Omental fat pad (tissue), 4 donors: ENCODE results near the gene SACM1L. TPM values are rescaled to one million over a fixed set of nuclear protein-coding genes. Genes with fewer than 3 reads are reported as not detected.

ENCODE experiments used
- ATAC-seq: fragments of 150-250 bp; one replicate; pipeline ENCODE4 v1.9.1; 2016; ENCODE audit warnings: mild to moderate bottlenecking, moderate library complexity; ENCODE audit not compliant: low FRiP score
- DNase-seq: peaks from one replicate; pipeline ENCODE4 v3.0.0-alpha.2; 2019; ENCODE audit warnings: low spot score
- total RNA-seq, 4 donors: library from RNA; depleted of rRNA; stranded (reverse); fragments of >200 nt; gene quantifications; one replicate each; pipeline ENCODE4 v1.1.0, GENCODE V29; 2016
- TF ChIP-seq, protein P1 (sequence below), 3 donors: fragments of 450-650 bp; IDR thresholded peaks; one replicate each; pipeline ENCODE4 v1.5.1; 2016 to 2017; ENCODE audit warnings: antibody characterized with exemption in 3 of 3, mild to moderate bottlenecking in 3 of 3, moderate library complexity in 2 of 3

SACM1L gene
- total RNA-seq, 4 donors from 2014 or later = 36.9 to 63.4 (median 49.5) TPM

DNA sequence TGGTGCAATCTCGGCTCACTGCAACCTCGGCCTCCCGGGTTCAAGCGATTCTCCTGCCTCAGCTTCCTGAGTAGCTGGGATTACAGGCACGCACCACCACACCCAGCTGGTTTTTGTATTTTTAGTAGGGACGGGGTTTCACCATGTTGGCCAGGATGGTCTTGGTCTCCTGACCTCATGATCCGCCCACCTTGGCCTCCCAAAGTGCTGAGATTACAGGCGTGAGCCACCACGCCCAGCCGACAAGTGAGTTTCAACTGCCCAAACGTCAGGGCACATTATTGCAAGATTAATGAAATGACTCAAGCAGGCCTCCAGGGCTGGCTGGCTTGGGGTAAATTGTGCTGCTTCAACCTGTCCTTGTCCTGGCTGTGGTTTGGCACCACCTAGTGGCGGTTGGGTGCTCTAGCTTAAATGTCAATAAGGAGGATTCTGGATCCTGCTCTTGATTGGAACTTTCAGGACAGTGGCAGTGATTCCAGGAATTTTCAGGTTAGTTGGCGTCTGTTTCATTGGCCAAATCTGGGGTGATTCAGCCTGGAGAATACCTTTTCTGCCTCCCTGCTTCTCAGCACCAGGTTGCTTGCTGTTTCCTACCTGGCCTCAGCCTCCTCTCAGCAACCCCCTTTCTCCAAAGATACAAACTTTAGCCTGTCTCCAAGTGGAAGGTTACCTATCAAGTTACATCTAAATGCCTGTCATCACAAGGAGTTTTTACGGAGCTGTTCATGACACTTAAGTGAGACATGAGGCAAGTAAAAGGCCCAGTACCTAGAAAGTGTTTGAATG is 32.4 kb upstream of the SACM1L start:
- ATAC-seq (peak; percentile 92), DNase-seq (peak; percentile 82)
- TF ChIP-seq, protein P1, sequence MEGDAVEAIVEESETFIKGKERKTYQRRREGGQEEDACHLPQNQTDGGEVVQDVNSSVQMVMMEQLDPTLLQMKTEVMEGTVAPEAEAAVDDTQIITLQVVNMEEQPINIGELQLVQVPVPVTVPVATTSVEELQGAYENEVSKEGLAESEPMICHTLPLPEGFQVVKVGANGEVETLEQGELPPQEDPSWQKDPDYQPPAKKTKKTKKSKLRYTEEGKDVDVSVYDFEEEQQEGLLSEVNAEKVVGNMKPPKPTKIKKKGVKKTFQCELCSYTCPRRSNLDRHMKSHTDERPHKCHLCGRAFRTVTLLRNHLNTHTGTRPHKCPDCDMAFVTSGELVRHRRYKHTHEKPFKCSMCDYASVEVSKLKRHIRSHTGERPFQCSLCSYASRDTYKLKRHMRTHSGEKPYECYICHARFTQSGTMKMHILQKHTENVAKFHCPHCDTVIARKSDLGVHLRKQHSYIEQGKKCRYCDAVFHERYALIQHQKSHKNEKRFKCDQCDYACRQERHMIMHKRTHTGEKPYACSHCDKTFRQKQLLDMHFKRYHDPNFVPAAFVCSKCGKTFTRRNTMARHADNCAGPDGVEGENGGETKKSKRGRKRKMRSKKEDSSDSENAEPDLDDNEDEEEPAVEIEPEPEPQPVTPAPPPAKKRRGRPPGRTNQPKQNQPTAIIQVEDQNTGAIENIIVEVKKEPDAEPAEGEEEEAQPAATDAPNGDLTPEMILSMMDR (IDR thresholded peaks at IDR 0.05) = peak in 2 of 3 donors; percentile 63 to 83

DNA sequence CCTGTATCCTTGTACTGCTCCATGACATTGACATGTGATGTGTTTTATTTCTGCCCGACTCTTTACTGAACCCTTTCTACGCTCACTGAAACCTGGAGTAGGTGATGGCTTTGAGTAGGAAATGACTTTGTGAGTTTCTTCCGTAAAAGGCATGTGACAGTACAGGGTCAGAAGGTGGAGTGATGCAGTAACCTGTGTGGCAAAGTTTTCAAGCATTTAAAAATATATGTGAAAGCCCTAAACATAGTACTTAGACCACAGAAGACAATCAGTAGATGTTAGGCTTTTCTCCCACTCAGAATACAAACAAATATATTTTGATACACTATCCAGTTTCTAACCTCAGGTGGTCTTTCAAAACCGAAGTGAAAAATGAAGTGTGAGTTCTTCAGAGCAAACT is 31.3 kb upstream of the SACM1L start:
- TF ChIP-seq, protein P1 (IDR thresholded peaks at IDR 0.05) = no peak
- DNase-seq = no peak
- ATAC-seq = no peak

DNA sequence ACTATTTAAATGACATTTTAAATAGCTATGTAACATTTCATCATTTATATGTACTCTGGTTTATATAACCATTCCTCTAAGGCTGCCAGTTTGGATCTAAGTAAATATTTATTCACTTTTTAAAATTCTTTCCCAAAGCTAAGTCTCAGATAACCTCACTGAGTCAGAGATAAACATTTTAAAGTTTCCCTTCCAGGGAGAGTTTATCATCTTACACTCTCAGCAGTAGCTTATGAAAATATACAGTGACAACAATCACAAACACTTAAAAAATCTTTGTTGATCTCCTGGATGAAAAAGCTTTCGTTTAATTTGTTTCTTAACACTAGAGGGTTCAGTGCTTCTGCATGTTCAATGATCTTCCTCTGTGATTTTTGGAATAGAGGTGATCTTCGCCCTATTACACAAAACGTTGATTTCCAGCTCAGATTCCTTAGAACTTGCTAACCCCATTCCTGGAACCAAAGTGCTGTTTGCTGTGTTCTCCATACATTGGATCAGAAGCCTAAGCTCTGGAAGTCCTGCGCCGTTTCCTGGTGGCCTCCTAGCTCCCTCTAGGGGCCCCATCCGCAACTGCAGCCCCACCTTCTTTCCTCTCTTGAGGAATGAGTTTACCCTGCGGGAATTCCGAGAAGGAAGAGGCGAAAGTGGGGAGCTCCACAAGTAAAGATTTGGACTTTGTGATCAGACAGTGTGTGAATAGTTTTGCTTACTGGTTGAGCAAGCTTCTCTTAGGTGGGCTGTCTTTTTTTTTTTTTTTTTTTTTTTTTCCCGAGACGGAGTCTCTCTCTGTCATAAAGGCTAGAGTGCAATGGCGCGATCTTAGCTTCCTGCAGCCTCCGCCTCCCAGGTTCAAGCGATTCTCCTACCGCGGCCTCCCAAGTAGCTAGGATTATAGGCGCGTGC is 29.3 kb upstream of the SACM1L start:
- DNase-seq (no peak), ATAC-seq (peak; percentile 57)
- TF ChIP-seq, protein P1 (IDR thresholded peaks at IDR 0.05) = peak in 1 of 3 donors; percentile 32

DNA sequence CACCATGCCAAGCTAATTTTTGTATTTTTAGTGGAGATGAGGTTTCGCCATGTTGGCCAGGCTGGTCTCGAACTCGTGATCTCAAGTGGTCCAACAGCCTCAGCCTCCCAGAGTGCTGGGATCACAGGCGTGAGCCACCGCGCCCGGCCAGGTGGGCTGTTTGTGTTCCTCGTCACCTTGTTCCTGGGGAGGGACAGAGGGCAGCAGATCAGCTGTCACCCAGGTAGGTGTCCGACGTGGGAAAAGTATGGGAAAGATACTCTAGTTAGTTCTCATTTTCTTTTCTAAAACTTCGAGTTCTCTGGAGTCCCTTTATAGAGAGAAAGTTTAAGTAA is 28.7 kb upstream of the SACM1L start:
- ATAC-seq (no peak), DNase-seq (no peak)
- TF ChIP-seq, protein P1 (IDR thresholded peaks at IDR 0.05) = no peak

DNA sequence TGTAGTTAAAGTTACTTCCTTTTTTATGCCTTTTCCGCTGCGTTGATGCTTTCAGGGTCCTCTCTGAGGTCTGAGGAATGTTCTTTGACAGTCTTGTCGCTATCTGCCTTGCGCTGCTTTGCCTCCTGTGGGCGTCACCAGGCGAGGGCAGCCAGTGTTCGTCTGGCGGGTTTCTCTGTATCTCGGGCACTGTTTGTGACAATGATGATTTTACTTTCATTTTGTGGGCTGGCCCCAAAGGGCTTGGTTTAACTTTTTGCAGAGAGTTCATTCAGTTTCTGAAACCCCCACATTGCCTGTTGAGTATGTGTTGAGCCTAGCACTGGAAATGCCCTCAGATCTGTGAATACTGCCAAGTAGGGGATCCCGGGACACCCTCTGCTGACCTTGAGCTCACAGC is 24.6 kb upstream of the SACM1L start:
- DNase-seq = no peak
- TF ChIP-seq, protein P1 (IDR thresholded peaks at IDR 0.05) = no peak
- no peak for ATAC-seq

DNA sequence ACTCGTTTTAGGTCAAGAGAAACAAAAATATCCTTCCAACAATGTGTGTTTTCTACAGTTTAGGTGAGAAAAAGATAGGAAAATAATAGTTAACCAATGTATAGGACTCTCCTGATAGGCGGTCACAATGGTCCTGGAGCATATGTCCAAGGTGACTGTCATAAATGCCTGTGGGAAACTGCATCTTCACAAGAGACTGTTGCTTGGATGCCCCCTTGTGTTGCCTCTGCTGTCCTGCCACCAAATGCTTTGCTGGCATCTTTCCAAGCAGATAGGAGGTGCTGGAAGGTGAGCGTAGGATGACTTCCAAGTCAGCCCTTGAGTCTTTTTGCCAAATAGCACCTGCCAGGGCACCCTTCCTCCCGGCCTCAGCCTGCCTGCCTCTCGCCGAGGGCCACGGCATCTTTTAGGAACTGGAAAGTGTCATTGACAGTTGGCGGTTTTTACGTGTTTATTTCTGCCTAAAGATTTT is 24.1 kb upstream of the SACM1L start:
- DNase-seq (no peak), ATAC-seq (no peak)
- TF ChIP-seq, protein P1 (IDR thresholded peaks at IDR 0.05) = no peak
